K562 (cell line): Measurements from ENCODE around the gene SPECC1L. TPM values are rescaled to one million over a fixed set of nuclear protein-coding genes. Genes with fewer than 3 reads are reported as not detected.

Experiments used
- ATAC-seq: fragments of 200-7000 bp; cut with Tn5 transposase; 3 replicates; pipeline ENCODE4 v1.9.1; 2020; ENCODE audit warnings: moderate library complexity
- BruUV-seq: library from RNA; stranded (reverse); fragments of 400-500 nt; replicated peaks from 2 replicates; lab custom pipeline; 2021; lab: Mats Ljungman, UMichigan
- CTCF ChIA-PET: fragments of 300-600 bp; formaldehyde crosslinking; extraction: SDS; loops from one replicate; lab custom pipeline; 2021; ENCODE audit warnings: low intra/inter-chr PET ratio; lab: Yijun Ruan, JAX
- POLR2A ChIA-PET: fragments of 300-600, 350-650 bp; sonication (Branson Sonifier 250); formaldehyde crosslinking; extraction: SDS; loops from one replicate; lab custom pipeline; 2021; ENCODE audit warnings: antibody characterized with exemption, inconsistent platforms; lab: Yijun Ruan, JAX
- DNase-seq, 4 experiments: peaks; one replicate each; pipeline versions ENCODE4 v3.0.0 to v3.0.0-alpha.2; 2011 to 2018; ENCODE audit warnings: low spot score in 3 of 4, mixed read lengths in 3 of 4; ENCODE audit errors: extremely low read depth in 1 of 4
- FAIRE-seq: peaks from 2 replicates; lab custom pipeline; 2011; peaks lifted over from hg19 to GRCh38; lab: Jason Lieb, UNC
- H2AFZ ChIP-seq: 2 replicates; pipeline ENCODE4 v1.6.0; 2011; ENCODE audit warnings: low read depth, low read length, control low read depth, inconsistent platforms
- H3K27ac ChIP-seq: fragments of 200-600 bp; 3 replicates; pipeline ENCODE4 v1.8.0; 2011; ENCODE audit warnings: low read depth, mild to moderate bottlenecking, control low read depth, inconsistent platforms, low read length, moderate library complexity, mixed read lengths; ENCODE audit errors: extremely low read depth
- H3K27me3 ChIP-seq, 2 experiments: fragments of 300-600 bp in 1 of 2; 2 replicates in 1 of 2; 3 replicates in 1 of 2; pipeline versions ENCODE4 v1.6.0 to v1.8.0; 2011; ENCODE audit warnings: inconsistent platforms in 2 of 2, low read length in 2 of 2, mild to moderate bottlenecking in 1 of 2, mixed read lengths in 1 of 2, moderate library complexity in 1 of 2; ENCODE audit not compliant: control insufficient read depth in 2 of 2, insufficient read depth in 2 of 2
- H3K36me3 ChIP-seq: fragments of 300-600 bp; 3 replicates; pipeline ENCODE4 v1.8.0; 2011; ENCODE audit warnings: mild to moderate bottlenecking, low read length, inconsistent platforms; ENCODE audit not compliant: control insufficient read depth, insufficient read depth
- H3K4me1 ChIP-seq, 2 experiments: fragments of 200-600 bp in 1 of 2; replicated peaks in 1 of 2; 2 replicates in 1 of 2; 3 replicates in 1 of 2; pipeline versions ENCODE4 v1.5.1 to v1.8.0; 2011; ENCODE audit warnings: inconsistent platforms in 2 of 2, low read length in 2 of 2, mild to moderate bottlenecking in 1 of 2, mixed read lengths in 1 of 2, moderate library complexity in 1 of 2; ENCODE audit not compliant: control insufficient read depth in 2 of 2, insufficient read depth in 2 of 2
- H3K4me2 ChIP-seq: 2 replicates; pipeline ENCODE4 v1.6.1; 2011; ENCODE audit warnings: low read length, control low read depth, inconsistent platforms, mixed read lengths; ENCODE audit not compliant: insufficient read depth
- H3K4me3 ChIP-seq: fragments of 200-600 bp; sonication (generic), shearing (Covaris generic); 2 replicates; pipeline ENCODE4 v1.5.1; 2016; ENCODE audit warnings: control low read depth, inconsistent platforms
- H3K79me2 ChIP-seq: fragments of 200-600 bp; 3 replicates; pipeline ENCODE4 v1.8.0; 2011; ENCODE audit warnings: low read length, inconsistent platforms; ENCODE audit not compliant: control insufficient read depth, insufficient read depth
- H3K9ac ChIP-seq, 2 experiments: 2 replicates each; pipeline versions ENCODE4 v1.6.0 to v1.6.1; 2011; ENCODE audit warnings: low read depth in 2 of 2, low read length in 2 of 2, control low read depth in 1 of 2, inconsistent platforms in 1 of 2, mild to moderate bottlenecking in 1 of 2, mixed read lengths in 1 of 2; ENCODE audit not compliant: insufficient read depth in 1 of 2
- H3K9me1 ChIP-seq: one replicate; pipeline ENCODE4 v1.6.0; 2011; ENCODE audit warnings: inconsistent platforms, mild to moderate bottlenecking, low read length, moderate library complexity; ENCODE audit not compliant: control insufficient read depth, insufficient read depth
- H3K9me3 ChIP-seq: replicated peaks from 2 replicates; pipeline ENCODE4 v1.5.1; 2011; ENCODE audit warnings: low read depth, low read length, inconsistent platforms; ENCODE audit not compliant: control insufficient read depth, insufficient read depth
- H4K20me1 ChIP-seq: replicated peaks from 2 replicates; pipeline ENCODE4 v1.6.1; 2011; ENCODE audit warnings: low read length, inconsistent platforms, mixed read lengths; ENCODE audit not compliant: control insufficient read depth, insufficient read depth
- ARID1B ChIP-seq: fragments of 450-650 bp; IDR thresholded peaks from 2 replicates; pipeline ENCODE4 v1.6.1; 2016; ENCODE audit warnings: antibody characterized with exemption, mild to moderate bottlenecking, inconsistent platforms
- GATA2 ChIP-seq: sonication (generic); formaldehyde crosslinking; IDR thresholded peaks from 2 replicates; pipeline ENCODE4 v1.4.0; 2020; ENCODE audit warnings: mild to moderate bottlenecking, missing genetic modification reagents
- GATAD2A ChIP-seq: fragments of 450-650 bp; IDR thresholded peaks from 2 replicates; pipeline ENCODE4 v1.6.1; 2017
- HEY1 ChIP-seq: fragments of 250-450 bp; sonication (Bioruptor Pico); IDR thresholded peaks from 2 replicates; pipeline ENCODE4 v1.5.0; 2020; ENCODE audit warnings: mild to moderate bottlenecking, moderate library complexity, borderline replicate concordance
- NFATC3 ChIP-seq: fragments of 450-650 bp; IDR thresholded peaks from 2 replicates; pipeline ENCODE4 v1.6.1; 2017; ENCODE audit warnings: mild to moderate bottlenecking
- RBM22 ChIP-seq: fragments of 200-400 bp; formaldehyde crosslinking; IDR thresholded peaks from 2 replicates; pipeline ENCODE4 v1.6.1; 2018; ENCODE audit warnings: low read length, low read depth; ENCODE audit not compliant: poor library complexity, severe bottlenecking
- SAP30 ChIP-seq: fragments of 200-600 bp; sonication (generic); IDR thresholded peaks from 2 replicates; pipeline ENCODE4 v1.6.1; 2012; ENCODE audit warnings: borderline replicate concordance, low read depth, mild to moderate bottlenecking, moderate library complexity, low read length, control low read depth, inconsistent platforms; ENCODE audit not compliant: insufficient read depth, poor library complexity, severe bottlenecking
- SMARCA4 ChIP-seq: fragments of 450-650 bp; IDR thresholded peaks from 2 replicates; pipeline ENCODE4 v1.6.1; 2016
- TAF7 ChIP-seq: fragments of 450-650 bp; IDR thresholded peaks from 2 replicates; pipeline ENCODE4 v1.6.1; 2016; ENCODE audit warnings: missing genetic modification characterization, missing compliant biosample characterization
- TRIM24 ChIP-seq, 2 experiments: fragments of 450-650 bp; IDR thresholded peaks; 2 replicates each; pipeline ENCODE4 v1.6.1; 2016
- ZFX ChIP-seq: sonication (generic); formaldehyde crosslinking; IDR thresholded peaks from 2 replicates; pipeline ENCODE4 v1.8.0; 2022; ENCODE audit warnings: mild to moderate bottlenecking, missing genetic modification reagents, moderate library complexity
- ZNF766 ChIP-seq: fragments of 200-800 bp; sonication (Bioruptor generic); conservative IDR thresholded peaks from 2 replicates; pipeline ENCODE4 v1.6.1; 2016; ENCODE audit warnings: missing genetic modification characterization, missing compliant biosample characterization
- WGBS: fragments of 100-300 bp; shearing (Covaris generic); methylation state at CpG from one replicate; pipeline ENCODE4 v1.1.6; 2016; ENCODE audit warnings: low coverage, mixed read lengths; ENCODE audit not compliant: insufficient coverage; ENCODE audit errors: missing lambda C conversion rate; 5-methylcytosine and 5-hydroxymethylcytosine counted together
- in situ Hi-C: fragments of 300-500 bp; cut with MboI; formaldehyde crosslinking; loops from 4 replicates; pipeline ENCODE4 v1.15.0; 2018; ENCODE audit warnings: inconsistent platforms, mixed read lengths
- intact Hi-C: fragments of 100-400 bp; cut with micrococcal nuclease; formaldehyde crosslinking; loops from 2 replicates; pipeline ENCODE4 v1.14.2; 2022
- polyA plus RNA-seq, 8 experiments: library from polyadenylated mRNA; depleted of rRNA in 4 of 8; stranded (reverse) in 5 of 8; unstranded in 3 of 8; fragments of >200 nt; fragmentation: Nextera tagmentation in 2 of 8; fragmentation: Illumina TruSeq in 1 of 8; extraction: Ambion mirVana in 2 of 8; extraction: Trizol in 1 of 8; gene quantifications; 2 replicates each; pipeline versions ENCODE4 v1.2.1 to v1.2.3, GENCODE V29; 2011 to 2014; ENCODE audit warnings: inconsistent platforms in 1 of 8, missing spikeins in 1 of 8
- total RNA-seq, 7 experiments: library from RNA; depleted of rRNA in 6 of 7; stranded (reverse); fragments of >200 nt in 6 of 7; fragmentation: Illumina TruSeq in 2 of 7; extraction: Trizol in 2 of 7; gene quantifications; 2 replicates each; pipeline versions ENCODE4 v1.2.1 to v1.2.3, GENCODE V29; 2011 to 2021; ENCODE audit warnings: low replicate concordance in 1 of 7
- TF ChIP-seq, protein P1 (sequence below): fragments of 200-800 bp; sonication (Bioruptor generic); IDR thresholded peaks from 2 replicates; pipeline ENCODE4 v1.6.1; 2016; ENCODE audit warnings: missing genetic modification characterization, missing compliant biosample characterization
- TF ChIP-seq, protein P2 (sequence below): sonication (generic); formaldehyde crosslinking; IDR thresholded peaks from 2 replicates; pipeline ENCODE4 v1.8.0; 2023; ENCODE audit warnings: mild to moderate bottlenecking, missing genetic modification reagents
- TF ChIP-seq, protein P3 (sequence below): fragments of 450-650 bp; formaldehyde crosslinking; IDR thresholded peaks from 2 replicates; pipeline ENCODE4 v1.4.0; 2022; ENCODE audit warnings: mild to moderate bottlenecking, moderate library complexity

The SPECC1L gene
- total and polyA plus RNA-seq, 9 of the 15 experiments (the other 6 are each of a cell fraction or from before 2014, with no cell fraction given), result 1.4 to 27.9 (median 14.5) TPM

DNA sequence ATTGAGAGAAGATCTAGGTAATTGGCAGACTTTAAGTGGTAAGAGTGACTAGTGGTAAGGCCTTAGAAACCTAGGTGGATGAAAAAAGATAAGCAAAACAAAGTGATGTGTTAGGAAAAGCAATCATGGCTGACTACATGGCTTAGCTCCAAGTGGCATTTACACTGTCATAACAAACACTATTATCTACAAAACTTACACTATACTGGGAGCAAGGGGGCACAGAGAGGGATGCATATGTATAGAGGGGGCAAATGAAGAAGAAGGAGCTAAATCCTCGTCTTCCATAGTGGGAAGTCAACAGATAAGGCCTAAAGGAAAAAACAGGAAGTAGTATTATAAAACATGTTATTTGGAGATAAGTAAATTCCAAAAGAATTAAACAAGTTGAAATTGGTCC is 189.3 kb downstream of the SPECC1L start:
- H3K4me2 ChIP-seq, result no peak overlapping the region
- DNase-seq (no peak), ATAC-seq (no peak), FAIRE-seq (no peak)
- TF ChIP-seq SMARCA4 (peak; percentile 46; the same call in 1 of the 2 replicates), TRIM24 (IDR thresholded peaks at IDR 0.05) (no peak), ZFX (CRISPR knock-in tag) (peak; percentile 13; the same call in 1 of the 2 replicates), ZNF766 (CRISPR knock-in tag) (0 out of 2 replicates have a peak, but pooled peaks have one; percentile 18), TAF7 (tag) (no peak), RBM22 (no peak), ARID1B (peak; percentile 32; the same call in 1 of the 2 replicates), GATAD2A (no peak), HEY1 (CRISPR knock-in tag) (no peak), SAP30 (no peak), GATA2 (CRISPR knock-in tag) (0 out of 2 replicates have a peak, but pooled peaks have one; percentile 24), NFATC3 (no peak)
- TF ChIP-seq, protein P1, sequence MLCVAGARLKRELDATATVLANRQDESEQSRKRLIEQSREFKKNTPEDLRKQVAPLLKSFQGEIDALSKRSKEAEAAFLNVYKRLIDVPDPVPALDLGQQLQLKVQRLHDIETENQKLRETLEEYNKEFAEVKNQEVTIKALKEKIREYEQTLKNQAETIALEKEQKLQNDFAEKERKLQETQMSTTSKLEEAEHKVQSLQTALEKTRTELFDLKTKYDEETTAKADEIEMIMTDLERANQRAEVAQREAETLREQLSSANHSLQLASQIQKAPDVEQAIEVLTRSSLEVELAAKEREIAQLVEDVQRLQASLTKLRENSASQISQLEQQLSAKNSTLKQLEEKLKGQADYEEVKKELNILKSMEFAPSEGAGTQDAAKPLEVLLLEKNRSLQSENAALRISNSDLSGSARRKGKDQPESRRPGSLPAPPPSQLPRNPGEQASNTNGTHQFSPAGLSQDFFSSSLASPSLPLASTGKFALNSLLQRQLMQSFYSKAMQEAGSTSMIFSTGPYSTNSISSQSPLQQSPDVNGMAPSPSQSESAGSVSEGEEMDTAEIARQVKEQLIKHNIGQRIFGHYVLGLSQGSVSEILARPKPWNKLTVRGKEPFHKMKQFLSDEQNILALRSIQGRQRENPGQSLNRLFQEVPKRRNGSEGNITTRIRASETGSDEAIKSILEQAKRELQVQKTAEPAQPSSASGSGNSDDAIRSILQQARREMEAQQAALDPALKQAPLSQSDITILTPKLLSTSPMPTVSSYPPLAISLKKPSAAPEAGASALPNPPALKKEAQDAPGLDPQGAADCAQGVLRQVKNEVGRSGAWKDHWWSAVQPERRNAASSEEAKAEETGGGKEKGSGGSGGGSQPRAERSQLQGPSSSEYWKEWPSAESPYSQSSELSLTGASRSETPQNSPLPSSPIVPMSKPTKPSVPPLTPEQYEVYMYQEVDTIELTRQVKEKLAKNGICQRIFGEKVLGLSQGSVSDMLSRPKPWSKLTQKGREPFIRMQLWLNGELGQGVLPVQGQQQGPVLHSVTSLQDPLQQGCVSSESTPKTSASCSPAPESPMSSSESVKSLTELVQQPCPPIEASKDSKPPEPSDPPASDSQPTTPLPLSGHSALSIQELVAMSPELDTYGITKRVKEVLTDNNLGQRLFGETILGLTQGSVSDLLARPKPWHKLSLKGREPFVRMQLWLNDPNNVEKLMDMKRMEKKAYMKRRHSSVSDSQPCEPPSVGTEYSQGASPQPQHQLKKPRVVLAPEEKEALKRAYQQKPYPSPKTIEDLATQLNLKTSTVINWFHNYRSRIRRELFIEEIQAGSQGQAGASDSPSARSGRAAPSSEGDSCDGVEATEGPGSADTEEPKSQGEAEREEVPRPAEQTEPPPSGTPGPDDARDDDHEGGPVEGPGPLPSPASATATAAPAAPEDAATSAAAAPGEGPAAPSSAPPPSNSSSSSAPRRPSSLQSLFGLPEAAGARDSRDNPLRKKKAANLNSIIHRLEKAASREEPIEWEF, result no peak
- TF ChIP-seq, protein P2, sequence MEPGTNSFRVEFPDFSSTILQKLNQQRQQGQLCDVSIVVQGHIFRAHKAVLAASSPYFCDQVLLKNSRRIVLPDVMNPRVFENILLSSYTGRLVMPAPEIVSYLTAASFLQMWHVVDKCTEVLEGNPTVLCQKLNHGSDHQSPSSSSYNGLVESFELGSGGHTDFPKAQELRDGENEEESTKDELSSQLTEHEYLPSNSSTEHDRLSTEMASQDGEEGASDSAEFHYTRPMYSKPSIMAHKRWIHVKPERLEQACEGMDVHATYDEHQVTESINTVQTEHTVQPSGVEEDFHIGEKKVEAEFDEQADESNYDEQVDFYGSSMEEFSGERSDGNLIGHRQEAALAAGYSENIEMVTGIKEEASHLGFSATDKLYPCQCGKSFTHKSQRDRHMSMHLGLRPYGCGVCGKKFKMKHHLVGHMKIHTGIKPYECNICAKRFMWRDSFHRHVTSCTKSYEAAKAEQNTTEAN (CRISPR knock-in tag), result no peak
- TF ChIP-seq, protein P3, sequence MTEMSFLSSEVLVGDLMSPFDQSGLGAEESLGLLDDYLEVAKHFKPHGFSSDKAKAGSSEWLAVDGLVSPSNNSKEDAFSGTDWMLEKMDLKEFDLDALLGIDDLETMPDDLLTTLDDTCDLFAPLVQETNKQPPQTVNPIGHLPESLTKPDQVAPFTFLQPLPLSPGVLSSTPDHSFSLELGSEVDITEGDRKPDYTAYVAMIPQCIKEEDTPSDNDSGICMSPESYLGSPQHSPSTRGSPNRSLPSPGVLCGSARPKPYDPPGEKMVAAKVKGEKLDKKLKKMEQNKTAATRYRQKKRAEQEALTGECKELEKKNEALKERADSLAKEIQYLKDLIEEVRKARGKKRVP, result no peak
- H3K4me3 ChIP-seq, result no peak overlapping the region
- in situ Hi-C loops (no loop called here), intact Hi-C loops (no loop called here)
- POLR2A ChIA-PET, result no interaction called here
- H3K9me1 ChIP-seq, result no peaks in the 10 kb centered on the region
- peaks cover 0 to 23% of the 10 kb centered on the region in 2 experiments; a peak in 4 of 5 replicates for H3K4me1 ChIP-seq
- H4K20me1 ChIP-seq, result no peaks in the 10 kb centered on the region
- no peaks in the 10 kb centered on the region for H3K36me3 ChIP-seq
- 6% methylated on average over 1 of the region's 1 CpG for WGBS
- CTCF ChIA-PET, result no interaction called here
- no TSS peak for BruUV-seq
- no peak overlapping the region; the same call in 1 of the 2 replicates for H2AFZ ChIP-seq
- no peaks in the 10 kb centered on the region for H3K79me2 ChIP-seq
- no peak overlapping the region for H3K27ac ChIP-seq
- H3K9ac ChIP-seq, result no peak overlapping the region
- no peaks in the 10 kb centered on the region for H3K27me3 ChIP-seq
- H3K9me3 ChIP-seq, result no peaks in the 10 kb centered on the region
